ENCODE data around the gene OVCA2. TPM values are rescaled to one million over a fixed set of nuclear protein-coding genes. Genes with fewer than 3 reads are reported as not detected.

The OVCA2 gene
- total and polyA plus RNA-seq, 2 experiments from 2014 or later: 66.1 to 92.0 TPM

GRCh38 chr17:2044263-2044894 is 2.6 kb downstream of the OVCA2 start:
- H3K4me3 ChIP-seq: no peak overlapping the region
- H3K79me2 ChIP-seq (ENCODE audit: insufficient read depth): peaks cover 30% of the 10 kb centered on the region
- no peak overlapping the region for H2AFZ ChIP-seq
- WGBS, 2 experiments (ENCODE audit: low coverage in 1 of 2, low lambda C conversion rate in 2 of 2, missing lambda C conversion rate in 2 of 2): 91% methylated on average over 5 of the region's 5 CpGs
- H3K9ac ChIP-seq: 0 out of 2 replicates have a peak overlapping the region, but pooled peaks have one; percentile 32
- H3K9me2 ChIP-seq (ENCODE audit: insufficient read depth): no peaks in the 10 kb centered on the region
- H3K4me2 ChIP-seq (ENCODE audit: unreplicated experiment): no peak overlapping the region
- no peaks in the 10 kb centered on the region for H3K27me3 ChIP-seq (replicated peaks; ENCODE audit: insufficient read depth)
- peak overlapping the region; percentile 85 for H3K27ac ChIP-seq
- no peaks in the 10 kb centered on the region for H3K9me3 ChIP-seq (ENCODE audit: low read depth)
- no peak for DNase-seq
- peaks cover 33% of the 10 kb centered on the region for H3K4me1 ChIP-seq (ENCODE audit: insufficient read depth)
- in situ Hi-C loops (cut with MboI): no loop called here
- peaks cover 7% of the 10 kb centered on the region; the same call in 1 of the 2 replicates for H3K36me3 ChIP-seq (ENCODE audit: low read depth)
- H4K20me1 ChIP-seq (ENCODE audit: insufficient read depth): no peaks in the 10 kb centered on the region
- peaks cover 34% of the 10 kb centered on the region for H3F3A ChIP-seq (ENCODE audit: insufficient read depth)
- TF ChIP-seq EZH2phosphoT487 (IDR thresholded peaks at IDR 0.05; ENCODE audit: insufficient read depth, low read depth): no peak
- no peak for TF ChIP-seq EZH2 (IDR thresholded peaks at IDR 0.05; ENCODE audit: insufficient read depth, poor library complexity, severe bottlenecking)

- H3K9ac ChIP-seq: no peak overlapping the region
- no peak overlapping the region for H3K4me3 ChIP-seq
- in situ Hi-C loops (cut with MboI): no loop called here
- 89 to 91% methylated on average over 6 of the region's 6 CpGs for WGBS, 2 experiments (ENCODE audit: low coverage in 1 of 2, low lambda C conversion rate in 2 of 2, missing lambda C conversion rate in 2 of 2)
- no peaks in the 10 kb centered on the region for H3K9me2 ChIP-seq (ENCODE audit: insufficient read depth)
- no peak overlapping the region for H3K27ac ChIP-seq
- peaks cover 31% of the 10 kb centered on the region for H3K4me1 ChIP-seq (ENCODE audit: insufficient read depth)
- peaks cover 24% of the 10 kb centered on the region for H3K79me2 ChIP-seq (ENCODE audit: insufficient read depth)
- no peak overlapping the region for H3K4me2 ChIP-seq (ENCODE audit: unreplicated experiment)
- no peaks in the 10 kb centered on the region for H3K9me3 ChIP-seq (ENCODE audit: low read depth)
- DNase-seq: no peak
- peaks cover 7% of the 10 kb centered on the region; the same call in 1 of the 2 replicates for H3K36me3 ChIP-seq (ENCODE audit: low read depth)
- H3F3A ChIP-seq (ENCODE audit: insufficient read depth): peaks cover 23% of the 10 kb centered on the region
- TF ChIP-seq EZH2phosphoT487 (IDR thresholded peaks at IDR 0.05; ENCODE audit: insufficient read depth, low read depth) (no peak), EZH2 (IDR thresholded peaks at IDR 0.05; ENCODE audit: insufficient read depth, poor library complexity, severe bottlenecking) (no peak)
- H4K20me1 ChIP-seq (ENCODE audit: insufficient read depth): no peaks in the 10 kb centered on the region
- H2AFZ ChIP-seq: no peak overlapping the region
- no peaks in the 10 kb centered on the region for H3K27me3 ChIP-seq (replicated peaks; ENCODE audit: insufficient read depth)
These were observed 5.8 kb downstream of the OVCA2 start for GRCh38 chr17:2047590-2047989.

GRCh38 chr17:2048805-2049204 is 7.0 kb downstream of the OVCA2 start:
- H3K27ac ChIP-seq: peak overlapping the region; percentile 87
- peak overlapping the region; percentile 91 for H3K4me3 ChIP-seq
- no peaks in the 10 kb centered on the region for H3K36me3 ChIP-seq (ENCODE audit: low read depth)
- H3K79me2 ChIP-seq (ENCODE audit: insufficient read depth): peaks cover 14% of the 10 kb centered on the region; the same call in 1 of the 2 replicates
- H3K9me2 ChIP-seq (ENCODE audit: insufficient read depth): no peaks in the 10 kb centered on the region
- peaks cover 19% of the 10 kb centered on the region for H3K4me1 ChIP-seq (ENCODE audit: insufficient read depth)
- peaks cover 12% of the 10 kb centered on the region for H3F3A ChIP-seq (ENCODE audit: insufficient read depth)
- peak overlapping the region; percentile 66; the same call in 1 of the 2 replicates for H2AFZ ChIP-seq
- H3K27me3 ChIP-seq (replicated peaks; ENCODE audit: insufficient read depth): no peaks in the 10 kb centered on the region
- TF ChIP-seq EZH2 (IDR thresholded peaks at IDR 0.05; ENCODE audit: insufficient read depth, poor library complexity, severe bottlenecking) (no peak), EZH2phosphoT487 (IDR thresholded peaks at IDR 0.05; ENCODE audit: insufficient read depth, low read depth) (no peak)
- H3K4me2 ChIP-seq (ENCODE audit: unreplicated experiment): peak overlapping the region; percentile 87
- H4K20me1 ChIP-seq (ENCODE audit: insufficient read depth): no peaks in the 10 kb centered on the region
- WGBS, 2 experiments (ENCODE audit: low coverage in 1 of 2, low lambda C conversion rate in 2 of 2, missing lambda C conversion rate in 2 of 2): 15 to 19% methylated on average over 8 to 9 of the region's 9 CpGs
- in situ Hi-C loops (cut with MboI): no loop called here
- peak; percentile 37 for DNase-seq
- peak overlapping the region; percentile 97 for H3K9ac ChIP-seq
- no peaks in the 10 kb centered on the region for H3K9me3 ChIP-seq (ENCODE audit: low read depth)

DNA sequence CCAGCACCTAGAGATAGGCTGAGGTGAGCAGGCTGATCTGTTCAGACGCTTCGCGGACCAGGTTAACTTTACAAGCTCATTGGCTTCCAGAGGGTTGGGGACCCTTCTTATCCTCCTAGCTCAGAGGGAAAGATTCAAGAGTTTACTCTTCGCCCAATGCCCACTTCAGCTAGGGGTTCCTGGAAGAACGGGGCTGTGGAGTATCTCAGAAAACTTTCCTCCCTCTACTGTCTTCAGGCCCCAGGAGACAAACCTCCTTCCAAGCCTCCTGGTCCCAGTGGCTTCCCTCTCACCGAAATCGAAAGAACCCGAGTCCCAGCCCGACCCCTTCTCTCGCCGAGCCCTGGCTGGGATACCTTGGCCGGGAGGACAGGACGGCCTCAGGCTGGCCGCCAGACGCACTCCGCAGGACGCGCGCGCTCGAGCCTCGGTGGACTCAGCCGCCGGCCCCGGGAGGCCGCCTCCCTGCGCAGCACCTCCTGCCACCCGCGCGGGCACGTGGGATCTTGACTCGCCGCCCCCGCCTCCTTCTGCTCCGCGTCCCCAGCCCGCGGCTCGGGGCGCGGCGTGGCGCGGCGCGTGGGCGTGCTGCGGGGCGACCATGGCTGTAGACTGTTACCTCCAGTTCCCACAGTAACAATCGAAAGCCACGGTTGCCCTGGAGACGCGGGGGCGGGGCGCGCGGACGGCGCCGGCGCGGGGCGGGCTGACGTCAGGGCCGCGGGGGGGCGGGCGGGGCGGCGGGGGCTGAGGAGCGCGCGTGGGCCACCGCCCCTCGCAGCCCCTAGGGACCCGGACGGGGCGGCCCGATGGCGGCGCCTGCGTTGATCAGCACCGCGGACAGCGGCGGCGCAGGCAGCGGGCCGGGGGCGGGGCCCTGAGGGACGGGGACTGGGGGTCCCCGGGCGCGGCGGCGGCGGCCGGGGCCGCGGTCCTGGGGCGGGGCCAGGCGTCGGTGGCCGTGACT is 7.8 kb downstream of the OVCA2 start:
- Histone ChIP-seq H3K9ac (peak overlapping the region; percentile 97), H3K9me3 (ENCODE audit: low read depth) (no peaks in the 10 kb centered on the region), H3K4me2 (ENCODE audit: unreplicated experiment) (peak overlapping the region; percentile 87), H3K4me1 (ENCODE audit: insufficient read depth) (peaks cover 11% of the 10 kb centered on the region), H4K20me1 (ENCODE audit: insufficient read depth) (no peaks in the 10 kb centered on the region), H3F3A (ENCODE audit: insufficient read depth) (peaks cover 5% of the 10 kb centered on the region), H3K27ac (peak overlapping the region; percentile 87), H3K4me3 (peak overlapping the region; percentile 91), H3K27me3 (replicated peaks; ENCODE audit: insufficient read depth) (no peaks in the 10 kb centered on the region), H3K36me3 (ENCODE audit: low read depth) (no peaks in the 10 kb centered on the region), H3K9me2 (ENCODE audit: insufficient read depth) (no peaks in the 10 kb centered on the region), H3K79me2 (ENCODE audit: insufficient read depth) (peaks cover 8% of the 10 kb centered on the region; the same call in 1 of the 2 replicates), H2AFZ (peak overlapping the region; percentile 66)
- TF ChIP-seq EZH2phosphoT487 (IDR thresholded peaks at IDR 0.05; ENCODE audit: insufficient read depth, low read depth): no peak
- TF ChIP-seq EZH2 (IDR thresholded peaks at IDR 0.05; ENCODE audit: insufficient read depth, poor library complexity, severe bottlenecking): no peak
- DNase-seq: peak; percentile 93
- in situ Hi-C loops (cut with MboI): no loop called here
- 2 to 3% methylated on average over 49 to 91 of the region's 104 CpGs for WGBS, 2 experiments (ENCODE audit: low coverage in 1 of 2, low lambda C conversion rate in 2 of 2, missing lambda C conversion rate in 2 of 2)

All from GM23248 (cell line).